Lower leg skin (tissue), 4 donors: ENCODE results near the gene EFCAB10. TPM values are rescaled to one million over a fixed set of nuclear protein-coding genes. Genes with fewer than 3 reads are reported as not detected.

Experiments used
- DNase-seq, 2 donors: peaks; one replicate each; pipeline ENCODE4 v3.0.0-alpha.2; 2019; ENCODE audit warnings: low spot score in 2 of 2
- H3K4me3 ChIP-seq: fragments of 200-600 bp; sonication (generic); 2 replicates; pipeline ENCODE4 v1.5.1; 2017; ENCODE audit warnings: mild to moderate bottlenecking, low read depth; ENCODE audit not compliant: poor library complexity, severe bottlenecking
- POLR2A ChIP-seq, 2 donors: fragments of 450-650 bp; IDR thresholded peaks; one replicate each; pipeline ENCODE4 v1.6.1; 2016 to 2017; ENCODE audit warnings: antibody characterized with exemption in 2 of 2, mild to moderate bottlenecking in 1 of 2, moderate library complexity in 1 of 2
- WGBS, 2 donors: methylation state at CpG; one replicate each; pipeline ENCODE4 v1.1.5; 2018; 5-methylcytosine and 5-hydroxymethylcytosine counted together
- intact Hi-C: fragments of 100-400 bp; cut with DNase I; formaldehyde crosslinking; loops from one replicate; pipeline ENCODE4 v1.15.0; 2023; ENCODE audit warnings: low total_unique reads
- total RNA-seq, 4 donors: library from RNA; depleted of rRNA; stranded (reverse); fragments of >200 nt; gene quantifications; one replicate each; pipeline ENCODE4 v1.1.0, GENCODE V29; 2016
- TF ChIP-seq, protein P1 (sequence below), 3 donors: fragments of 450-650 bp; IDR thresholded peaks; one replicate each; pipeline ENCODE4 v1.5.1; 2016; ENCODE audit warnings: antibody characterized with exemption in 3 of 3, mild to moderate bottlenecking in 3 of 3, moderate library complexity in 2 of 3

The EFCAB10 gene
- total RNA-seq, 4 donors from 2014 or later: not detected

DNA sequence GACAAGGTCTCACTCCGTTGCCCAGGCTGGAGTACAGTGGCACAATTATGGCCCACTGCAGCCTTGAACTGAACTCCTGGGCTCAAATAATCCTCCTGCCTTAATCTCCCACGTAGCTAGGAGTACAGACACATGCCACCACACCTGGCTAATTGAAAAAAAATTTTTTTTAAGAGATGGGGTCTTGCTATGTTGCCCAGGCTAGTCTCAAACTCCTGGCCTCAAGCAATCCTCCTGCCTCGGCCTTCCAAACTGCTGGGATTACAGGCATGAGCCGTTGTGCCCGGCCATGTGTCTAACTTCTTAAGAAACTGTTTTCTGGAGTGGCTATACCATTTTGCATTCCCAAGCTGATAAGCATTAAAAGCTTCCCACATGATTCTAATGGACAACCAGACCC, 9.5 kb upstream of the EFCAB10 start:
- 91 to 93% methylated on average over 5 of the region's 5 CpGs for WGBS, 2 donors
- intact Hi-C loops: no loop called here
- TF ChIP-seq POLR2A (IDR thresholded peaks at IDR 0.05): no peak
- TF ChIP-seq, protein P1, sequence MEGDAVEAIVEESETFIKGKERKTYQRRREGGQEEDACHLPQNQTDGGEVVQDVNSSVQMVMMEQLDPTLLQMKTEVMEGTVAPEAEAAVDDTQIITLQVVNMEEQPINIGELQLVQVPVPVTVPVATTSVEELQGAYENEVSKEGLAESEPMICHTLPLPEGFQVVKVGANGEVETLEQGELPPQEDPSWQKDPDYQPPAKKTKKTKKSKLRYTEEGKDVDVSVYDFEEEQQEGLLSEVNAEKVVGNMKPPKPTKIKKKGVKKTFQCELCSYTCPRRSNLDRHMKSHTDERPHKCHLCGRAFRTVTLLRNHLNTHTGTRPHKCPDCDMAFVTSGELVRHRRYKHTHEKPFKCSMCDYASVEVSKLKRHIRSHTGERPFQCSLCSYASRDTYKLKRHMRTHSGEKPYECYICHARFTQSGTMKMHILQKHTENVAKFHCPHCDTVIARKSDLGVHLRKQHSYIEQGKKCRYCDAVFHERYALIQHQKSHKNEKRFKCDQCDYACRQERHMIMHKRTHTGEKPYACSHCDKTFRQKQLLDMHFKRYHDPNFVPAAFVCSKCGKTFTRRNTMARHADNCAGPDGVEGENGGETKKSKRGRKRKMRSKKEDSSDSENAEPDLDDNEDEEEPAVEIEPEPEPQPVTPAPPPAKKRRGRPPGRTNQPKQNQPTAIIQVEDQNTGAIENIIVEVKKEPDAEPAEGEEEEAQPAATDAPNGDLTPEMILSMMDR (IDR thresholded peaks at IDR 0.05): no peak
- DNase-seq: peak in 1 of 2 donors; percentile 18
- no peak overlapping the region for H3K4me3 ChIP-seq

DNA sequence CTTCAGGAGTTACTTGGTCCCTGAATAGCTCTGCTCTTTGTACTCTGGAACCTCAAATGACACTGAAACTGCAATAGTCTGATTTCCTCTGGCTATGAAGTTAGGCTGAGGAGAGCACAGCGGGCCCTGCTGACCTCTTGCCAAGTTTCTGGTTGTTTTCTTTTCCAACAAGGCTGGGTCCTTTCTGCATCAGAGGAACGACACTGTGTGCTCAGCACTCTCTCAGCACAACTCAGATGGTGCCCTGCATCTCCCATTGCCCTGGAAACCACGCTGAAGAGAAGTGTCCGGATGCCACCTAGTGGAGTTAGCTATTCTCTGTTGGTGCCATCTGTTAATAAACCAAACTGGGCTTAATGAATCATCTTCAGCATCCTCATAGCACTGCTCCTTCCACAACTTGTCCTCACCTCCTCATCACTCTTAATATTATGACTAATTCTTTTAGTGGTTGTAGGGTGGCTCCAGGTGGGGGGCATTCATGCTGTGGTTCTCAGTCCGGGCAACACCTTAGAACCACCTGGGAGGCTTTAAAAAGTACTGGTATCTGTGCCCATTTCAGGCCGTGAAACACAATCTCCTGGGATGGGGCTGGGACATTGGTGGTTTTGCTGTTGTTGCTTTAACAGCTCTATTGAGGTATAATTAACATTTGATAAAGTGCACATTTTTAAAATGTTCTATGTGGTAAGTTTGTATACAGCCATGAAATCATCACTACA, 8.2 kb upstream of the EFCAB10 start:
- no peak for TF ChIP-seq POLR2A (IDR thresholded peaks at IDR 0.05)
- TF ChIP-seq, protein P1 (IDR thresholded peaks at IDR 0.05): no peak
- peak; percentile 37 to 80 for DNase-seq
- WGBS, 2 donors: 29 to 31% methylated on average over 6 of the region's 6 CpGs

DNA sequence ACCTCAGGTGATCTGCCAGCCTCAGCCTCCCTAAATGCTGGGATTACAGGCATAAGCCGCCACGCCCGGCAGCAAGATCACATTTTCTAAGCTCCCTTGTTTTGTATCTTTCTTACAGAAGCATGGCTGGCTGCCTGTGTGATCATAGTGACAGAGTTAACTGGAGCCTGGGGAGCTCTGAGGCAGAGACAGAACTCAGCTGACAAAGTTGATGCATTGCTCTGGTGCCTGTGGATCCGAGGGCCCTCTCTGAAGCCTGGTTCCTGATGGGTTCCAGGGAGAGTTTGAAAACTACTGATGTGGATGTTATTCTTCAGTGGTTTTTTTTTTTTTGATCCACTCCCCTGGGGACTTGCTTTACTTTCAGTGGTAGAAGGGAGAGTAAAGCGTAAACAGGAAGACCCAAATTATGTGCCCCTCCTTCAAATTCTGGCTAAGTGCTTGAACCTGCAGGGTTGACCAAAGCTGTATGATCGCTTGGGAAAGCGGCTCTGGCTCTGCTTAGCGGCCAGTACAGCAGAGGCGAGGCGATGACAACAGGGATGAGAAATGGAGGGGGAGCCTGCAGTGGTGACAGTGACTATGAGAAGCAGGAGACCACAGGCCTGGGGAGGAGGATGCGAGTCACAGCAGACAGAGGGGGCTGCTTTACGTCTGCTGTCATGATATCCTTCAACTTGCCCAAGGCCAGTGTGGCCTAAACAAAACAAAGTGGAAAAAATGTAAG, 6.8 kb upstream of the EFCAB10 start:
- 83 to 85% methylated on average over 12 of the region's 12 CpGs for WGBS, 2 donors
- DNase-seq: peak in 1 of 2 donors; percentile 59
- H3K4me3 ChIP-seq: no peak overlapping the region
- intact Hi-C loops: no loop called here
- no peak for TF ChIP-seq POLR2A (IDR thresholded peaks at IDR 0.05)
- TF ChIP-seq, protein P1 (IDR thresholded peaks at IDR 0.05): no peak

More for the DNA sequence above, 8.2 kb upstream of the EFCAB10 start:
- H3K4me3 ChIP-seq: no peak overlapping the region
- intact Hi-C loops: no loop called here

DNA sequence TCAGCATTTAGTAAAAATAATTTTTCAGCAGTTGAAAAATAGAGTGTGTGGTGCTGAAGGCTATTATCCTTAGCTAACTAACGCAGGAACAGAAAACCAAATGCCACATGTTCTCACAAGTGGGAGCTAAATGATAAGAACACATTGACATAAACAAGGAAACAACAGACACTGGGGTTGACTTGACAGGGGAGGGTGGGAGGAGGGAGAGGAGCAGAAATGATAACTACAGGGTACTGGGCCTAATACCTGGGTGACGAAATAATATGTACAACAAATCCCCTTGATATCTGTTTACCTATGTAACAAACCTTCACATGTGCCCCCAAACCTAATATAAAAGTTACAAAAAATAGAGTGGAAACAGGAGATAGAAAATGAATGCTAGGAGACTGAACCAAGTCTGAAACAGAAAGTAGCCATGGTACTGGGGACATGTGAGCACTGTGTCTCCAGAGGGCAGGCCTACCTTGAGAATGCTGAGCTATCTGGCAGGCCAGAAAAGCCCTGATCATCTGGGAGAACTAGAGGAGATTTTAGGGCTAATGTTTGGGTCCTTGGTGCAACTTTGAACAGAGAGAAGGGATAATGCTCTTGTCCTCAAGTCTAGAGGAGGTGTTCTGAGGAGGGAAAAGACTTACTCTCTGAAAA, 4.7 kb upstream of the EFCAB10 start:
- intact Hi-C loops: no loop called here
- 96 to 97% methylated on average over 2 of the region's 2 CpGs for whole genome bisulfite sequencing, 2 donors
- H3K4me3 ChIP-seq: no peak overlapping the region
- no peak for TF ChIP-seq POLR2A (IDR thresholded peaks at IDR 0.05)
- TF ChIP-seq, protein P1 (IDR thresholded peaks at IDR 0.05): no peak
- DNase-seq: peak in 1 of 2 donors; percentile 18

DNA sequence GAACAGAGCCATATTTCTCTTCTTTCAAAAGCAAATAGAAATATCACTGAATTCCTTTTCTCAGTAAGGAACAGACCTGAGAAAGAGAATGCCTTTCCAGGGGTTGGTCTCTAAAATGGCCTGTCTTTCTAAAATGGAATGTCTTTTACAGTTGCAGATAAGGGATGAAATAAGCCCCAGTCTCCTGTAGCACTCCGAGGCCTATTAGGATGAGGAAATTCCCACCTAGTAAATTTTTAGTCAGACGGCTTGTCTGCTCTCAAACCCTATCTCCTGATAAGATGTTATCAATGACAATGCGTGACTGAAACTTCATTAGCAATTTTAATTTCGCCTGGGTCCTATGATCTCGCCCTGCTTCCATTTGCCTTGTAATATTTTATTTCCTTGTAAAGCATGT, 2.9 kb upstream of the EFCAB10 start:
- no peak overlapping the region for H3K4me3 ChIP-seq
- TF ChIP-seq POLR2A (IDR thresholded peaks at IDR 0.05): no peak
- TF ChIP-seq, protein P1 (IDR thresholded peaks at IDR 0.05): no peak
- intact Hi-C loops: no loop called here
- WGBS, 2 donors: 75 to 90% methylated on average over 5 of the region's 5 CpGs
- no peak for DNase-seq
